NK-92 (cell line): ENCODE measurements around the gene ECE1.

Experiments used
- DNase-seq: peaks from one replicate; lab custom pipeline; 2025; ENCODE audit not compliant: unreplicated experiment; lab: John Stamatoyannopoulos, UW

Gene ECE1

GRCh38 chr1:21269461-21270085, 20.7 kb downstream of the ECE1 start:
- DNase-seq: no peak

GRCh38 chr1:21268281-21269239, 21.7 kb downstream of the ECE1 start:
- DNase-seq: no peak

GRCh38 chr1:21267191-21268077, 22.8 kb downstream of the ECE1 start:
- no peak for DNase-seq

GRCh38 chr1:21266119-21266774, 24.0 kb downstream of the ECE1 start:
- DNase-seq: no peak

- no peak for DNase-seq
These were observed 24.6 kb downstream of the ECE1 start for GRCh38 chr1:21265644-21266043.

GRCh38 chr1:21264898-21265297, 25.4 kb downstream of the ECE1 start:
- no peak for DNase-seq

- DNase-seq: no peak
These were observed 26.5 kb downstream of the ECE1 start for GRCh38 chr1:21263653-21264225.

GRCh38 chr1:21263052-21263429, 27.2 kb downstream of the ECE1 start:
- DNase-seq: no peak

GRCh38 chr1:21262293-21263051, 27.8 kb downstream of the ECE1 start:
- DNase-seq: no peak

- no peak for DNase-seq
These were observed 28.5 kb downstream of the ECE1 start for GRCh38 chr1:21261551-21262292.

GRCh38 chr1:21260405-21261125, 29.7 kb downstream of the ECE1 start:
- no peak for DNase-seq

- DNase-seq: no peak
These were observed 30.8 kb downstream of the ECE1 start for GRCh38 chr1:21259316-21260076.

GRCh38 chr1:21258331-21259134, 31.7 kb downstream of the ECE1 start:
- no peak for DNase-seq

GRCh38 chr1:21257431-21258135, 32.7 kb downstream of the ECE1 start:
- DNase-seq: no peak

- no peak for DNase-seq
These were observed 33.5 kb downstream of the ECE1 start for GRCh38 chr1:21256776-21257175.

- no peak for DNase-seq
These were observed 34.3 kb downstream of the ECE1 start for GRCh38 chr1:21255943-21256320.
